Middle frontal gyrus (tissue), 1 donor: ENCODE measurements around the gene IFIT5.
"Not testable (repeated sequence)": the region's sequence is repeated elsewhere in the genome, so short reads cannot be mapped to it uniquely, and the experiment has no call there.

ENCODE experiments used
- DNase-seq: peaks from one replicate; pipeline ENCODE4 v3.0.0-alpha.2; 2015; ENCODE audit warnings: low spot score; ENCODE audit errors: extremely low spot score

IFIT5 gene

GRCh38 chr10:89392974-89393373 lies 21.4 kb upstream of the IFIT5 start:
- DNase-seq: no peak

- no peak for DNase-seq
Measured at GRCh38 chr10:89393898-89394297, 20.5 kb upstream of the IFIT5 start.

- DNase-seq: no peak
Measured at GRCh38 chr10:89395141-89395540, 19.2 kb upstream of the IFIT5 start.

- DNase-seq: no peak
Measured at GRCh38 chr10:89398003-89398749, 16.2 kb upstream of the IFIT5 start.

- DNase-seq: no peak
Measured at GRCh38 chr10:89399956-89400355, 14.4 kb upstream of the IFIT5 start.

- no peak for DNase-seq
Measured at GRCh38 chr10:89403043-89403442, 11.3 kb upstream of the IFIT5 start.

GRCh38 chr10:89404104-89405047 lies 10.0 kb upstream of the IFIT5 start:
- DNase-seq: no peak

GRCh38 chr10:89406178-89406577 lies 8.2 kb upstream of the IFIT5 start:
- not testable (repeated sequence) for DNase-seq

GRCh38 chr10:89407792-89408191 lies 6.6 kb upstream of the IFIT5 start:
- not testable (repeated sequence) for DNase-seq

- DNase-seq: not testable (repeated sequence)
Measured at GRCh38 chr10:89409282-89409681, 5.1 kb upstream of the IFIT5 start.

- not testable (repeated sequence) for DNase-seq
Measured at GRCh38 chr10:89410551-89410950, 3.8 kb upstream of the IFIT5 start.

GRCh38 chr10:89411135-89411534 lies 3.2 kb upstream of the IFIT5 start:
- DNase-seq: not testable (repeated sequence)

- not testable (repeated sequence) for DNase-seq
Measured at GRCh38 chr10:89412276-89412675, 2.1 kb upstream of the IFIT5 start.

- no peak for DNase-seq
Measured at GRCh38 chr10:89413398-89413912, 913 bp upstream of the IFIT5 start.

- DNase-seq: peak; percentile 3
Measured at GRCh38 chr10:89414879-89415821, 782 bp downstream of the IFIT5 start.

GRCh38 chr10:89416465-89416864 lies 2.1 kb downstream of the IFIT5 start:
- DNase-seq: no peak

- DNase-seq: no peak
Measured at GRCh38 chr10:89419548-89419947, 5.2 kb downstream of the IFIT5 start.

GRCh38 chr10:89421018-89421476 lies 6.7 kb downstream of the IFIT5 start:
- DNase-seq: no peak

- no peak for DNase-seq
Measured at GRCh38 chr10:89425000-89425399, 10.6 kb downstream of the IFIT5 start.

GRCh38 chr10:89426230-89426868 lies 12.0 kb downstream of the IFIT5 start:
- peak; percentile 40 for DNase-seq
